NCI-H510A (cell line): ENCODE results near the gene XYLB.

Experiments
- DNase-seq: peaks from one replicate; lab custom pipeline; 2025; lab: John Stamatoyannopoulos, UW

XYLB gene

GRCh38 chr3:38323060-38323459 lies 23.5 kb upstream of the XYLB start:
- no peak for DNase-seq

GRCh38 chr3:38325256-38325655 lies 21.3 kb upstream of the XYLB start:
- no peak for DNase-seq

- no peak for DNase-seq
Observed at GRCh38 chr3:38327335-38328009, 19.1 kb upstream of the XYLB start.

GRCh38 chr3:38331257-38332022 lies 15.1 kb upstream of the XYLB start:
- DNase-seq: no peak

- DNase-seq: no peak
Observed at GRCh38 chr3:38332201-38332600, 14.4 kb upstream of the XYLB start.

GRCh38 chr3:38334142-38335055 lies 12.2 kb upstream of the XYLB start:
- DNase-seq: no peak

- no peak for DNase-seq
Observed at GRCh38 chr3:38335263-38335662, 11.3 kb upstream of the XYLB start.

- no peak for DNase-seq
Observed at GRCh38 chr3:38337703-38338102, 8.9 kb upstream of the XYLB start.

GRCh38 chr3:38343797-38344594 lies 2.6 kb upstream of the XYLB start:
- no peak for DNase-seq

GRCh38 chr3:38345879-38346586 lies 552 bp upstream of the XYLB start:
- DNase-seq: no peak

GRCh38 chr3:38347421-38348200 lies 1.0 kb downstream of the XYLB start:
- DNase-seq: no peak

GRCh38 chr3:38348903-38349302 lies 2.3 kb downstream of the XYLB start:
- no peak for DNase-seq

GRCh38 chr3:38349684-38350359 lies 3.2 kb downstream of the XYLB start:
- no peak for DNase-seq

GRCh38 chr3:38353151-38353550 lies 6.6 kb downstream of the XYLB start:
- DNase-seq: no peak

- no peak for DNase-seq
Observed at GRCh38 chr3:38354588-38355330, 8.2 kb downstream of the XYLB start.

GRCh38 chr3:38359038-38359437 lies 12.5 kb downstream of the XYLB start:
- DNase-seq: no peak

- DNase-seq: no peak
Observed at GRCh38 chr3:38360345-38360744, 13.8 kb downstream of the XYLB start.

GRCh38 chr3:38361496-38361895 lies 14.9 kb downstream of the XYLB start:
- no peak for DNase-seq

- no peak for DNase-seq
Observed at GRCh38 chr3:38362825-38363224, 16.2 kb downstream of the XYLB start.
